IPS-NIHi7 (cell line): ENCODE results near the gene DGAT2.

Experiments used
- DNase-seq: peaks from one replicate; pipeline ENCODE4 v3.0.0; 2012; ENCODE audit warnings: mixed read lengths; ENCODE audit errors: extremely low spot score

Gene DGAT2

GRCh38 chr11:75826461-75827230 is 58.1 kb downstream of the DGAT2 start:
- DNase-seq, result no peak

GRCh38 chr11:75827562-75827961 is 59.0 kb downstream of the DGAT2 start:
- no peak for DNase-seq

- no peak for DNase-seq
Observed at GRCh38 chr11:75831915-75832502, 63.4 kb downstream of the DGAT2 start.

GRCh38 chr11:75834728-75835127 is 66.2 kb downstream of the DGAT2 start:
- DNase-seq, result no peak

GRCh38 chr11:75836417-75836816 is 67.8 kb downstream of the DGAT2 start:
- no peak for DNase-seq

GRCh38 chr11:75839851-75840250 is 71.3 kb downstream of the DGAT2 start:
- no peak for DNase-seq

GRCh38 chr11:75840522-75840921 is 71.9 kb downstream of the DGAT2 start:
- DNase-seq, result no peak

- no peak for DNase-seq
Observed at GRCh38 chr11:75841739-75842138, 73.2 kb downstream of the DGAT2 start.

GRCh38 chr11:75845324-75845723 is 76.7 kb downstream of the DGAT2 start:
- no peak for DNase-seq

GRCh38 chr11:75849894-75850293 is 81.3 kb downstream of the DGAT2 start:
- DNase-seq, result no peak

GRCh38 chr11:75850787-75851186 is 82.2 kb downstream of the DGAT2 start:
- DNase-seq, result no peak
